ENCODE measurements around the gene NRIP1. TPM values are rescaled to one million over a fixed set of nuclear protein-coding genes. Genes with fewer than 3 reads are reported as not detected.

The NRIP1 gene
- total RNA-seq, 1 experiment from 2014 or later: 14.6 TPM

GRCh38 chr21:15108801-15109200 lies 44.0 kb upstream of the NRIP1 start:
- CTCF ChIA-PET: no interaction called here
- DNase-seq (ENCODE audit: low spot score): no peak
- Histone ChIP-seq H3K9me3 (ENCODE audit: low read depth, low read length, poor library complexity, severe bottlenecking) (no peaks in the 10 kb centered on the region), H3K4me3 (ENCODE audit: low read depth, low read length, poor library complexity, severe bottlenecking) (no peak overlapping the region), H3K36me3 (ENCODE audit: insufficient read depth, low read length, poor library complexity, severe bottlenecking) (no peaks in the 10 kb centered on the region), H3K4me1 (ENCODE audit: insufficient read depth, low read length, poor library complexity, severe bottlenecking) (no peaks in the 10 kb centered on the region), H3K27ac (ENCODE audit: low read depth, low read length, poor library complexity, severe bottlenecking) (no peak overlapping the region), H3K27me3 (replicated peaks; ENCODE audit: insufficient read depth, low read depth, low read length, poor library complexity) (peaks cover 5% of the 10 kb centered on the region)
- no TSS peak for BruUV-seq (replicated peaks)
- intact Hi-C loops (cut with micrococcal nuclease; ENCODE audit: unreplicated experiment): no loop called here
- no peak for TF ChIP-seq CTCF (conservative IDR thresholded peaks at IDR 0.05; ENCODE audit: low read depth, low read length)
- TF ChIP-seq EZH2 (IDR thresholded peaks at IDR 0.05; ENCODE audit: borderline replicate concordance, low read depth, low read length, poor library complexity, severe bottlenecking): no peak
- POLR2A ChIA-PET (ENCODE audit: low non-redundant PET): no interaction called here

- no TSS peak for BruUV-seq (replicated peaks)
- intact Hi-C loops (cut with micrococcal nuclease; ENCODE audit: unreplicated experiment): no loop called here
- no peak overlapping the region for H3K4me3 ChIP-seq (ENCODE audit: low read depth, low read length, poor library complexity, severe bottlenecking)
- H3K27me3 ChIP-seq (replicated peaks; ENCODE audit: insufficient read depth, low read depth, low read length, poor library complexity): no peaks in the 10 kb centered on the region
- ChIA-PET CTCF (interaction anchor here (0.5 kb wide), 1 partner anchor 149 kb away, joined by 3 read pairs; no protein-coding TSS in a partner anchor), POLR2A (ENCODE audit: low non-redundant PET) (no interaction called here)
- H3K9me3 ChIP-seq (ENCODE audit: low read depth, low read length, poor library complexity, severe bottlenecking): no peaks in the 10 kb centered on the region
- no peak for DNase-seq (ENCODE audit: low spot score)
- no peaks in the 10 kb centered on the region for H3K36me3 ChIP-seq (ENCODE audit: insufficient read depth, low read length, poor library complexity, severe bottlenecking)
- H3K4me1 ChIP-seq (ENCODE audit: insufficient read depth, low read length, poor library complexity, severe bottlenecking): no peaks in the 10 kb centered on the region
- no peak overlapping the region for H3K27ac ChIP-seq (ENCODE audit: low read depth, low read length, poor library complexity, severe bottlenecking)
- TF ChIP-seq CTCF (conservative IDR thresholded peaks at IDR 0.05; ENCODE audit: low read depth, low read length) (no peak), EZH2 (IDR thresholded peaks at IDR 0.05; ENCODE audit: borderline replicate concordance, low read depth, low read length, poor library complexity, severe bottlenecking) (no peak)
Measured at GRCh38 chr21:15104470-15104869, 39.7 kb upstream of the NRIP1 start.

- no peak overlapping the region for H3K27ac ChIP-seq (ENCODE audit: low read depth, low read length, poor library complexity, severe bottlenecking)
- H3K4me1 ChIP-seq (ENCODE audit: insufficient read depth, low read length, poor library complexity, severe bottlenecking): peaks cover 6% of the 10 kb centered on the region
- CTCF ChIA-PET: no interaction called here
- POLR2A ChIA-PET (ENCODE audit: low non-redundant PET): no interaction called here
- H3K27me3 ChIP-seq (replicated peaks; ENCODE audit: insufficient read depth, low read depth, low read length, poor library complexity): no peaks in the 10 kb centered on the region
- BruUV-seq (replicated peaks): no TSS peak
- H3K4me3 ChIP-seq (ENCODE audit: low read depth, low read length, poor library complexity, severe bottlenecking): no peak overlapping the region
- TF ChIP-seq CTCF (conservative IDR thresholded peaks at IDR 0.05; ENCODE audit: low read depth, low read length) (no peak), EZH2 (IDR thresholded peaks at IDR 0.05; ENCODE audit: borderline replicate concordance, low read depth, low read length, poor library complexity, severe bottlenecking) (no peak)
- H3K9me3 ChIP-seq (ENCODE audit: low read depth, low read length, poor library complexity, severe bottlenecking): no peaks in the 10 kb centered on the region
- H3K36me3 ChIP-seq (ENCODE audit: insufficient read depth, low read length, poor library complexity, severe bottlenecking): no peaks in the 10 kb centered on the region
- DNase-seq (ENCODE audit: low spot score): no peak
- intact Hi-C loops (cut with micrococcal nuclease; ENCODE audit: unreplicated experiment): no loop called here
Measured at GRCh38 chr21:15098908-15099307, 34.1 kb upstream of the NRIP1 start.
